HepG2 (cell line): ENCODE results near the gene BRAF. TPM values are rescaled to one million over a fixed set of nuclear protein-coding genes. Genes with fewer than 3 reads are reported as not detected.
"Not testable (repeated sequence)": the region's sequence is repeated elsewhere in the genome, so short reads cannot be mapped to it uniquely, and the experiment has no call there.

ENCODE experiments used
- ATAC-seq: fragments of 200-7000 bp; cut with Tn5 transposase; 3 replicates; pipeline ENCODE4 v1.9.1; 2020; ENCODE audit warnings: mild to moderate bottlenecking, moderate library complexity
- BruUV-seq: library from RNA; stranded (reverse); fragments of 400-500 nt; replicated peaks from 2 replicates; lab custom pipeline; 2021; lab: Mats Ljungman, UMichigan
- CTCF ChIA-PET: fragments of 300-600 bp; formaldehyde crosslinking; extraction: SDS; loops from one replicate; lab custom pipeline; 2021; ENCODE audit warnings: low total read pairs, inconsistent platforms, low intra/inter-chr PET ratio; lab: Yijun Ruan, JAX
- POLR2A ChIA-PET: fragments of 350-600 bp; sonication (Branson Sonifier 250); formaldehyde crosslinking; loops from one replicate; lab custom pipeline; 2020; ENCODE audit warnings: antibody characterized with exemption, inconsistent platforms; lab: Yijun Ruan, JAX
- DNase-seq: peaks from one replicate; pipeline ENCODE4 v3.0.0-alpha.2; 2015; ENCODE audit warnings: low spot score
- FAIRE-seq: peaks from 3 replicates; lab custom pipeline; 2011; peaks lifted over from hg19 to GRCh38; lab: Jason Lieb, UNC
- H2AFZ ChIP-seq: one replicate; pipeline ENCODE4 v1.6.1; 2011; ENCODE audit warnings: low read length, inconsistent platforms
- H3K27ac ChIP-seq: fragments of 300-600 bp; 3 replicates; pipeline ENCODE4 v1.8.0; 2011; ENCODE audit warnings: mixed run types, mild to moderate bottlenecking, mixed read lengths, low read length, inconsistent platforms; ENCODE audit not compliant: insufficient read depth; ENCODE audit errors: extremely low read length
- H3K27me3 ChIP-seq, 2 experiments: fragments of 200-600 bp in 1 of 2; 2 replicates in 1 of 2; 3 replicates in 1 of 2; pipeline versions ENCODE4 v1.6.0 to v1.8.0; 2011; ENCODE audit warnings: low read length in 2 of 2, mild to moderate bottlenecking in 2 of 2, moderate library complexity in 2 of 2, inconsistent platforms in 1 of 2; ENCODE audit not compliant: insufficient read depth in 2 of 2, control insufficient read depth in 1 of 2
- H3K36me3 ChIP-seq, 2 experiments: fragments of 200-600 bp in 1 of 2; replicated peaks in 1 of 2; 2 replicates in 1 of 2; 3 replicates in 1 of 2; pipeline versions ENCODE4 v1.5.1 to v1.8.0; 2011; ENCODE audit warnings: low read length in 2 of 2, inconsistent platforms in 1 of 2; ENCODE audit not compliant: insufficient read depth in 2 of 2, control insufficient read depth in 1 of 2
- H3K4me1 ChIP-seq: 2 replicates; pipeline ENCODE4 v1.5.1; 2012; ENCODE audit warnings: low read length, inconsistent platforms; ENCODE audit not compliant: insufficient read depth
- H3K4me2 ChIP-seq: 2 replicates; pipeline ENCODE4 v1.6.0; 2011; ENCODE audit warnings: low read depth, low read length, inconsistent platforms
- H3K4me3 ChIP-seq, 3 experiments: fragments of 200-600 bp in 1 of 3; sonication (generic), shearing (Covaris generic) in 1 of 3; replicated peaks in 1 of 3; 2 replicates each; pipeline ENCODE4 v1.5.1; 2011 to 2016; ENCODE audit warnings: low read length in 3 of 3, inconsistent platforms in 2 of 3, low read depth in 2 of 3, mild to moderate bottlenecking in 2 of 3, control low read depth in 1 of 3, mixed read lengths in 1 of 3; ENCODE audit not compliant: insufficient read depth in 1 of 3
- H3K79me2 ChIP-seq: one replicate; pipeline ENCODE4 v1.6.1; 2011; ENCODE audit warnings: low read length, inconsistent platforms; ENCODE audit not compliant: insufficient read depth
- H3K9ac ChIP-seq: 2 replicates; pipeline ENCODE4 v1.6.0; 2011; ENCODE audit warnings: mild to moderate bottlenecking, low read depth, low read length, inconsistent platforms; ENCODE audit not compliant: insufficient read depth
- H3K9me3 ChIP-seq: 2 replicates; pipeline ENCODE4 v1.5.1; 2012; ENCODE audit warnings: mild to moderate bottlenecking, low read length
- H4K20me1 ChIP-seq: 2 replicates; pipeline ENCODE4 v1.6.0; 2011; ENCODE audit warnings: inconsistent platforms, mild to moderate bottlenecking, low read length, moderate library complexity; ENCODE audit not compliant: insufficient read depth
- NCOA2 ChIP-seq: sonication (generic); formaldehyde crosslinking; IDR thresholded peaks from 2 replicates; pipeline ENCODE4 v1.8.0; 2022; ENCODE audit warnings: inconsistent platforms
- ZNF441 ChIP-seq: sonication (generic); formaldehyde crosslinking; IDR thresholded peaks from 2 replicates; pipeline ENCODE4 v1.7.0; 2021; ENCODE audit warnings: missing genetic modification reagents, borderline replicate concordance
- WGBS: methylation state at CpG from one replicate; pipeline ENCODE4 v1.1.6; 2017; ENCODE audit warnings: low lambda C conversion rate; 5-methylcytosine and 5-hydroxymethylcytosine counted together
- in situ Hi-C: cut with HindIII; loops from 2 replicates; pipeline ENCODE4 v1.10.0; 2017; ENCODE audit warnings: low pct_unique_long_range_greater_than_20kb; ENCODE audit not compliant: extremely low pct_ligation_motif_present
- intact Hi-C: fragments of 100-400 bp; cut with micrococcal nuclease; formaldehyde crosslinking; loops from one replicate; pipeline ENCODE4 v1.10.0; 2022; ENCODE audit not compliant: unreplicated experiment
- polyA plus RNA-seq, 8 experiments: library from polyadenylated mRNA; depleted of rRNA in 3 of 8; stranded (reverse) in 7 of 8; unstranded in 1 of 8; fragments of >200 nt; fragmentation: Illumina TruSeq in 4 of 8; extraction: Trizol in 4 of 8; gene quantifications; 2 replicates each; pipeline versions ENCODE4 v1.2.1 to v1.2.3, GENCODE V29; 2011 to 2016; ENCODE audit warnings: low read depth in 4 of 8, missing spikeins in 1 of 8, mixed read lengths in 1 of 8; ENCODE audit not compliant: insufficient read depth in 1 of 8
- total RNA-seq, 5 experiments: library from RNA; depleted of rRNA; stranded (reverse); fragments of >200 nt; fragmentation: Illumina TruSeq; extraction: Trizol; gene quantifications; 2 replicates each; pipeline ENCODE4 v1.2.3, GENCODE V29; 2016; ENCODE audit warnings: low read depth in 1 of 5
- TF ChIP-seq, protein P1 (sequence below): sonication (generic); formaldehyde crosslinking; IDR thresholded peaks from 2 replicates; pipeline ENCODE4 v1.5.0; 2020; ENCODE audit warnings: missing genetic modification reagents, mild to moderate bottlenecking, borderline replicate concordance
- TF ChIP-seq, protein P2 (sequence below): sonication (generic); formaldehyde crosslinking; IDR thresholded peaks from 2 replicates; pipeline ENCODE4 v1.8.0; 2022; ENCODE audit warnings: mild to moderate bottlenecking, missing genetic modification reagents, borderline replicate concordance

BRAF gene
- total and polyA plus RNA-seq, 2 of the 13 experiments (the other 11 are each of a cell fraction or from before 2014, with no cell fraction given) = 12.5 to 13.4 TPM

DNA sequence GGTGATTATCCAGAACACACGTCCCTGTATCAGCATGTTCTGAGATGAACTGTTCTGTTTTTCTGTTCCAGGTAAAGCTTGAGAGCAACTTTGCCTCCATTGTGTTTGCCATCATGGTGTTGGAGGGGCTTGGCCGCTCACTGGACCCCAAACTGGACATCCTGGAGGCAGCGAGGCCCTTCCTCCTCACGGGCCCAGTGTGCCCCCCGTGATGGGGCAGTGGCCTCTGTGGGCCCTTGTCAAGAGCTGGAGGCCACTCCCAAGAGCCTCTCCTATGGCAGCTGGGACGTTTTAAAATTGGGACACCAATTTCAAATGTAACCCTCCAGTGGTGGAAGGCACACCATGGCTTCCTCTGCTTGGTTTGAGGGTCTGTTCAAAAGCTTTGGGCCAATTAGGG is 230.1 kb downstream of the BRAF start (continued):
- TF ChIP-seq, protein P1, sequence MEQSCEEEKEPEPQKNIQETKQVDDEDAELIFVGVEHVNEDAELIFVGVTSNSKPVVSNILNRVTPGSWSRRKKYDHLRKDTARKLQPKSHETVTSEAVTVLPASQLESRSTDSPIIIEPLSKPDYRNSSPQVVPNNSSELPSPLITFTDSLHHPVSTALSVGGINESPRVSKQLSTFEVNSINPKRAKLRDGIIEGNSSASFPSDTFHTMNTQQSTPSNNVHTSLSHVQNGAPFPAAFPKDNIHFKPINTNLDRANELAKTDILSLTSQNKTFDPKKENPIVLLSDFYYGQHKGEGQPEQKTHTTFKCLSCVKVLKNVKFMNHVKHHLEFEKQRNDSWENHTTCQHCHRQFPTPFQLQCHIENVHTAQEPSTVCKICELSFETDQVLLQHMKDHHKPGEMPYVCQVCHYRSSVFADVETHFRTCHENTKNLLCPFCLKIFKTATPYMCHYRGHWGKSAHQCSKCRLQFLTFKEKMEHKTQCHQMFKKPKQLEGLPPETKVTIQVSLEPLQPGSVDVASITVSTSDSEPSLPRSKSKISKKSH (CRISPR knock-in tag) = no peak
- no peak for TF ChIP-seq NCOA2 (CRISPR knock-in tag)
- no peak for TF ChIP-seq ZNF441 (CRISPR knock-in tag)
- TF ChIP-seq, protein P2, sequence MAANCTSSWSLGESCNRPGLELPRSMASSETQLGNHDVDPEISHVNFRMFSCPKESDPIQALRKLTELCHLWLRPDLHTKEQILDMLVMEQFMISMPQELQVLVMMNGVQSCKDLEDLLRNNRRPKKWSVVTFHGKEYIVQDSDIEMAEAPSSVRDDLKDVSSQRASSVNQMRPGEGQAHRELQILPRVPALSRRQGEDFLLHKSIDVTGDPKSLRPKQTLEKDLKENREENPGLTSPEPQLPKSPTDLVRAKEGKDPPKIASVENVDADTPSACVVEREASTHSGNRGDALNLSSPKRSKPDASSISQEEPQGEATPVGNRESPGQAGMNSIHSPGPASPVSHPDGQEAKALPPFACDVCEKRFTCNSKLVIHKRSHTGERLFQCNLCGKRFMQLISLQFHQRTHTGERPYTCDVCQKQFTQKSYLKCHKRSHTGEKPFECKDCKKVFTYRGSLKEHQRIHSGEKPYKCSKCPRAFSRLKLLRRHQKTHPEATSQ (CRISPR knock-in tag) = no peak

DNA sequence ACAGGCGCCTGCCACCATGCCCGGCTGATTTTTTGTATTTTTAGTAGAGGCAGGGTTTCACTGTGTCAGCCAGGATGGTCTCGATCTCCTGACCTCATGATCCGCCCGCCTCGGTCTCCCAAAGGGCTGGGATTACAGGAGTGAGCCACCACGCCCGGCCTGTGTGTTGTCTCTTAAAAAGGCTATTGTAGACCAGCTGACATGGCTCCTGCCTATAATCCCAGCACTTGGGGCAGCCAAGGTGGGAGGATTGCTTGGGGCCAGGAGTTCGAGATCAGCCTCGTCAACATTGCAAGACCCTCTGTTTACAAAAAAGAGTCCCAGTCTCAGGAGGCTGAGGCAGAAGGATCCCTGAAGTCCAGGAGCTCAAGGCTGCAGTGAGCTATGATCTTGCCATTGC is 230.9 kb downstream of the BRAF start:
- DNase-seq, H2AFZ ChIP-seq, FAIRE-seq, H3K27ac ChIP-seq, H3K4me2 ChIP-seq, H3K9me3 ChIP-seq, BruUV-seq, H4K20me1 ChIP-seq, H3K4me3 ChIP-seq, H3K27me3 ChIP-seq, ATAC-seq, CTCF ChIA-PET, H3K36me3 ChIP-seq, intact Hi-C loops, POLR2A ChIA-PET, H3K9ac ChIP-seq: not testable (repeated sequence)
- Histone ChIP-seq H3K79me2 (peaks cover 15% of the 10 kb centered on the region), H3K4me1 (peaks cover 19% of the 10 kb centered on the region)
- WGBS = 93% methylated on average over 7 of the region's 10 CpGs
- in situ Hi-C loops = loop anchor here (25.0 kb wide), 1 partner anchor 318 kb away; the partner anchor contains the start of gene MRPS33
